ENCODE measurements around the gene HID1. TPM values are rescaled to one million over a fixed set of nuclear protein-coding genes. Genes with fewer than 3 reads are reported as not detected.

HID1 gene
- polyA plus RNA-seq, 1 donor from 2014 or later = 26.6 TPM

DNA sequence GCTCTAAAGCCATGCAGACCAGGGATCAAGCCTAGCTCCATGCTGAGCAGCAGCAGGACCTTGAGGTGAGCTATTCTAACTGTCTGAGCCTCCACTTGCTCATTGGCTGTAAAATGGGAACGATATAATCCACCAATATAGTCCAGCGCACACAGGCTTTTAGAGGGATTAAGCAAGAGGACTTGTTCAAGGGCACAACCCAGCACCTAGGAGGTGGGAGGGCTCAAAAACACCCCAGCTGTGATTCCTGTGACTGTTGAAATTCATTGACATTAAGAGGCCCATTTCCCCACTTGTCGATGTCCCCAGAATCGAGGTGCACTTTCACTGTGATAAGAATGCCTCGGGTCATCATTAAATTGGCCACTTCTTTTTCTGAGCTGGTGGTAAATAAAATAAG, 53.7 kb downstream of the HID1 start:
- Histone ChIP-seq H3K9me3 (ENCODE audit: low read length) (no peaks in the 10 kb centered on the region), H3F3A (ENCODE audit: insufficient read depth, low read length, poor library complexity, severe bottlenecking) (no peaks in the 10 kb centered on the region), H3K9ac (ENCODE audit: low read length) (no peak overlapping the region), H4K20me1 (ENCODE audit: insufficient read depth) (no peaks in the 10 kb centered on the region), H3K4me2 (ENCODE audit: low read length) (no peak overlapping the region), H3K27ac (ENCODE audit: low read length) (no peak overlapping the region), H3K36me3 (ENCODE audit: insufficient read depth, low read length) (no peaks in the 10 kb centered on the region), H3K27me3 (ENCODE audit: insufficient read depth, low read depth, low read length) (peaks cover 17% of the 10 kb centered on the region), H3K79me2 (replicated peaks; ENCODE audit: insufficient read depth, low read length) (no peaks in the 10 kb centered on the region), H3K9me2 (ENCODE audit: insufficient read depth, low read length) (no peaks in the 10 kb centered on the region), H3K4me3 (ENCODE audit: low read length) (no peak overlapping the region), H2AFZ (ENCODE audit: low read depth, low read length) (no peak overlapping the region)
- TF ChIP-seq POLR2AphosphoS5 (IDR thresholded peaks at IDR 0.05) (no peak), EZH2 (IDR thresholded peaks at IDR 0.05; ENCODE audit: borderline replicate concordance, insufficient read depth, low read length, poor library complexity, severe bottlenecking) (no peak), TAF1 (IDR thresholded peaks at IDR 0.05; ENCODE audit: low read depth) (no peak), SMC3 (conservative IDR thresholded peaks at IDR 0.05; ENCODE audit: poor library complexity) (no peak), RAD21 (conservative IDR thresholded peaks at IDR 0.05) (no peak), EP300 (conservative IDR thresholded peaks at IDR 0.05; ENCODE audit: poor library complexity, severe bottlenecking) (no peak), MXI1 (conservative IDR thresholded peaks at IDR 0.05; ENCODE audit: poor library complexity, severe bottlenecking) (no peak), CTCF (IDR thresholded peaks at IDR 0.05; ENCODE audit: poor library complexity, severe bottlenecking) (no peak)
- TF ChIP-seq, protein P1, sequence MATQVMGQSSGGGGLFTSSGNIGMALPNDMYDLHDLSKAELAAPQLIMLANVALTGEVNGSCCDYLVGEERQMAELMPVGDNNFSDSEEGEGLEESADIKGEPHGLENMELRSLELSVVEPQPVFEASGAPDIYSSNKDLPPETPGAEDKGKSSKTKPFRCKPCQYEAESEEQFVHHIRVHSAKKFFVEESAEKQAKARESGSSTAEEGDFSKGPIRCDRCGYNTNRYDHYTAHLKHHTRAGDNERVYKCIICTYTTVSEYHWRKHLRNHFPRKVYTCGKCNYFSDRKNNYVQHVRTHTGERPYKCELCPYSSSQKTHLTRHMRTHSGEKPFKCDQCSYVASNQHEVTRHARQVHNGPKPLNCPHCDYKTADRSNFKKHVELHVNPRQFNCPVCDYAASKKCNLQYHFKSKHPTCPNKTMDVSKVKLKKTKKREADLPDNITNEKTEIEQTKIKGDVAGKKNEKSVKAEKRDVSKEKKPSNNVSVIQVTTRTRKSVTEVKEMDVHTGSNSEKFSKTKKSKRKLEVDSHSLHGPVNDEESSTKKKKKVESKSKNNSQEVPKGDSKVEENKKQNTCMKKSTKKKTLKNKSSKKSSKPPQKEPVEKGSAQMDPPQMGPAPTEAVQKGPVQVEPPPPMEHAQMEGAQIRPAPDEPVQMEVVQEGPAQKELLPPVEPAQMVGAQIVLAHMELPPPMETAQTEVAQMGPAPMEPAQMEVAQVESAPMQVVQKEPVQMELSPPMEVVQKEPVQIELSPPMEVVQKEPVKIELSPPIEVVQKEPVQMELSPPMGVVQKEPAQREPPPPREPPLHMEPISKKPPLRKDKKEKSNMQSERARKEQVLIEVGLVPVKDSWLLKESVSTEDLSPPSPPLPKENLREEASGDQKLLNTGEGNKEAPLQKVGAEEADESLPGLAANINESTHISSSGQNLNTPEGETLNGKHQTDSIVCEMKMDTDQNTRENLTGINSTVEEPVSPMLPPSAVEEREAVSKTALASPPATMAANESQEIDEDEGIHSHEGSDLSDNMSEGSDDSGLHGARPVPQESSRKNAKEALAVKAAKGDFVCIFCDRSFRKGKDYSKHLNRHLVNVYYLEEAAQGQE (IDR thresholded peaks at IDR 0.05; ENCODE audit: borderline replicate concordance) = no peak

DNA sequence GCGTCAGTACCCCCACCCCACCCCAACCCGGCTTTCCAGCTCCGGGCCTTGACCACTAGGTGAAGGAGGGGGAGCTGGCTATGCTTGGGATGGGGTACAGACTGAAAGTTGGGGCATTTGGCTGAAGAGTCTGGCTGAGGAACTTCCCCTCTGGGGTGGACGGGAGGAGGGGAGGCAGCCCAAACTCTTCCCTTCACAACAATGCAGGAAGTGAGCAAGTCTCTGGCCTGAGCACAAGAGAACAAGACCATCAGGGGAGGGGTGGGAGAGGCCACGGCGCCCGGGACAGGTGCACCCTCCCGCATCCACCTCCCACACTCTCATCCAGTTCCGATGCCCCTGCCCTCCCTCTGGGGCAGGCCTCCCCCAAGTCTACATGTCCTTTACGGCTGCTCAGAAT, 55.1 kb downstream of the HID1 start:
- Histone ChIP-seq H2AFZ (ENCODE audit: low read depth, low read length) (no peak overlapping the region), H4K20me1 (ENCODE audit: insufficient read depth) (no peaks in the 10 kb centered on the region), H3F3A (ENCODE audit: insufficient read depth, low read length, poor library complexity, severe bottlenecking) (no peaks in the 10 kb centered on the region), H3K9me3 (ENCODE audit: low read length) (no peaks in the 10 kb centered on the region), H3K36me3 (ENCODE audit: insufficient read depth, low read length) (no peaks in the 10 kb centered on the region), H3K4me3 (ENCODE audit: low read length) (no peak overlapping the region), H3K79me2 (replicated peaks; ENCODE audit: insufficient read depth, low read length) (no peaks in the 10 kb centered on the region), H3K9ac (ENCODE audit: low read length) (no peak overlapping the region), H3K4me2 (ENCODE audit: low read length) (no peak overlapping the region), H3K9me2 (ENCODE audit: insufficient read depth, low read length) (no peaks in the 10 kb centered on the region), H3K27ac (ENCODE audit: low read length) (no peak overlapping the region), H3K27me3 (ENCODE audit: insufficient read depth, low read depth, low read length) (peaks cover 2% of the 10 kb centered on the region)
- no peak for TF ChIP-seq CTCF (IDR thresholded peaks at IDR 0.05; ENCODE audit: poor library complexity, severe bottlenecking)
- no peak for TF ChIP-seq SMC3 (conservative IDR thresholded peaks at IDR 0.05; ENCODE audit: poor library complexity)
- TF ChIP-seq EZH2 (IDR thresholded peaks at IDR 0.05; ENCODE audit: borderline replicate concordance, insufficient read depth, low read length, poor library complexity, severe bottlenecking) = no peak
- no peak for TF ChIP-seq EP300 (conservative IDR thresholded peaks at IDR 0.05; ENCODE audit: poor library complexity, severe bottlenecking)
- TF ChIP-seq RAD21 (conservative IDR thresholded peaks at IDR 0.05) = no peak
- TF ChIP-seq TAF1 (IDR thresholded peaks at IDR 0.05; ENCODE audit: low read depth) = no peak

All from neural cell (in vitro differentiated cells).